Stimulated activated naive B cell treated with anti-CD40 and anti-IgM and Interleukin-4, amounts not matched to agents 10 μg/mL and 1 μg/mL and 100 μg/mL, for 72 hours (primary cell): ENCODE results near the gene MFN2.
A peak's percentile ranks its signal among the peaks of the same experiment; 100 is the strongest.

Source experiments
- ATAC-seq, 2 donors: fragments of 150-1000 bp; cut with Tn5 transposase; replicated peaks; 2 replicates each; pipeline ENCODE4 v1.10.0; 2021; ENCODE audit warnings: moderate library complexity in 1 of 2
- DNase-seq: peaks from one replicate; pipeline ENCODE4 v3.0.0; 2021
- H3K27ac Mint-ChIP-seq: one replicate; pipeline ENCODE4 v1.8.0; 2022; ENCODE audit warnings: mild to moderate bottlenecking, mixed read lengths
- H3K27me3 Mint-ChIP-seq, 2 donors: one replicate each; pipeline ENCODE4 v1.8.0; 2022; ENCODE audit warnings: mixed read lengths in 2 of 2
- H3K36me3 Mint-ChIP-seq, 2 donors: one replicate each; pipeline ENCODE4 v1.8.0; 2022; ENCODE audit warnings: mixed read lengths in 2 of 2, mild to moderate bottlenecking in 1 of 2
- H3K4me1 Mint-ChIP-seq, 2 donors: one replicate each; pipeline ENCODE4 v1.8.0; 2022; ENCODE audit warnings: mixed read lengths in 2 of 2, mild to moderate bottlenecking in 1 of 2
- H3K4me3 Mint-ChIP-seq, 2 donors: one replicate each; pipeline ENCODE4 v1.8.0; 2022; ENCODE audit warnings: mild to moderate bottlenecking in 2 of 2, mixed read lengths in 2 of 2, moderate library complexity in 1 of 2
- H3K9me3 Mint-ChIP-seq, 2 donors: one replicate each; pipeline ENCODE4 v1.8.0; 2022; ENCODE audit warnings: mixed read lengths in 2 of 2, mild to moderate bottlenecking in 1 of 2

Gene MFN2

DNA sequence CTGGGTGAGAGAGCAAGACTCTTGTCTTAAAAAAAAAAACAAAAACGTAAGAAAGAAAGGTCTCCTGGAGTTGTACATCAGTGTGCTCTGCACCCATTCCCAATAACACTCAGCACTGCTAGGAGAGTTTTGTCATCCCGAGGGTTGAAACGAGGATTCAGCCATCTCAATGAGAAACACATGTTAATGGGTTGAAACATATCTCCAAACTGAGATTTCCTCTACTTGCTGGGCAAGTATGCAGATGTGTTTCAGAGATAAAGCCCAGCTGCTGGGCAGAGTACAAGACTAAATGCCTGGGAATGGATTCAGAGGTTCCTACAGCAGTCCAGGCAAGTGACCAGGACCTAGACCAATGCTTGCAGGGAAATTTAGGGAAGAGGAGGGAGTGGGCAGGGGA, 2.6 kb upstream of the MFN2 start:
- Mint-ChIP-seq H3K27ac (no peak overlapping the region), H3K4me1 (peaks cover 23 to 41% of the 10 kb centered on the region in 2 donors), H3K36me3 (peaks cover 18 to 31% of the 10 kb centered on the region in 2 donors), H3K9me3 (no peaks in the 10 kb centered on the region), H3K4me3 (no peak overlapping the region), H3K27me3 (no peaks in the 10 kb centered on the region)
- ATAC-seq: no peak
- DNase-seq: no peak

DNA sequence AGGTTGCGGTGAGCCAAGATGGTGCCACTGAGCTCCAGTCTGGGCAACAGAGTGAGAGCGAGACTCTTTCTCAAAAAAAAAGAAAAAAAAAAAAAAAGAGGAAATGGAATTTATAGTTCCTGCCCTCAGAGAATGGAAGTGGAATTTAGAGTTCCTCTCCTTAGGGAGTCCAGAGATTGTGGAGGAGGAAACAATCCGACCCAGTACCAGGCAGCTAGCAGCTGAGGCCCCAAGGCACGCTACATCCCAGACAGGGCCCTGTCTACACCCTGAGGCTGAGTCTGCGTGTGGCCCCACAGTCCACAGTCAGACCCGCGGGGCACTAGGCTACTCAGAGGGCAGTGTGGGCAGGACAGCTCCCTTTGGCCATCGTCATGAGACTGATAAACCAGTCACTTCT, 1.9 kb upstream of the MFN2 start:
- Mint-ChIP-seq H3K27me3 (no peaks in the 10 kb centered on the region), H3K27ac (no peak overlapping the region), H3K36me3 (peaks cover 16 to 27% of the 10 kb centered on the region in 2 donors), H3K9me3 (no peaks in the 10 kb centered on the region), H3K4me1 (peaks cover 23 to 47% of the 10 kb centered on the region in 2 donors), H3K4me3 (no peak overlapping the region)
- DNase-seq (no peak), ATAC-seq (no peak)

DNA sequence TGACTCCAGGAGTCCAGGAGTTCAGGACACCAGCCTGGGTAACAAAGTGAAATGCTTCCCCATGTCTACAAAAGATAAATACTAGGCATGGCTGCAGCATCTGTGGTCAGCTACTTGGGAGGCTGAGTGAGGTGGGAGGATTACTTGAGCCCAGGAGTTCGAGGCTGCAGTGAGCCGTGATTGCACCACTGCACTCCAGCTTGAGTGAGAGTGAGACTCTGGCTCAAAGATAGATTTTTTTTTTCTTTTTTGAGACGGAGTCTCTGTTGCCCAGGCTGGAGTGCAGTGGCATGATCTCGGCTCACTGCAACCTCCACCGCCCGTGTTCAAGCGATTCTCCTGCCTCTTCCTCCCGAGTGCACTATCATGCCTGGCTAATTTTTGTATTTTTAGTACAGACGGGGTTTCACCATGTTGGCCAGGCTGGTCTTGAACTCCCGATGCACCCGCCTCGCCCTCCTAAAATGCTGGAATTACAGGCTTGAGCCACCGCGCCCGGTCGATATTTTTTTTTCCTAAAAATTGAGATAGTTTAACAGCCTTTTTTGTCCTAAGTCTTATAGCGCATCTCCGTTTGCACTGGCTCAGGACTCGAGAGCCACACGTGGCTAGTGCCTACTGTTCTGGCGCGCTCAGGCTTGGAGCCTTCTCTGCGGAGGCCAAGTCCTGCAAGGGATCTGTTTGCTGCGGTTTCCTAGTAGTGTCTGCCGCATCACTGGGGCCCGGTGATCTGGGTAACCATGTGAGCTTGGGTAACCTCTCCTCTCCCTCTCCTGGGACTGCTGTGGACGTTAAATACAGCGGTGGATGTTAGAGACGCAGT, 1.0 kb upstream of the MFN2 start:
- no peaks in the 10 kb centered on the region for H3K27me3 Mint-ChIP-seq
- H3K4me1 Mint-ChIP-seq: peaks cover 30 to 56% of the 10 kb centered on the region in 2 donors
- DNase-seq (no peak), ATAC-seq (no peak)
- no peaks in the 10 kb centered on the region for H3K9me3 Mint-ChIP-seq
- H3K27ac Mint-ChIP-seq: peak overlapping the region; percentile 96
- H3K36me3 Mint-ChIP-seq: peaks cover 24 to 34% of the 10 kb centered on the region in 2 donors
- peak overlapping the region; percentile 96 to 99 for H3K4me3 Mint-ChIP-seq

GRCh38 chr1:11980676-11980972, 380 bp downstream of the MFN2 start:
- Mint-ChIP-seq H3K9me3 (no peaks in the 10 kb centered on the region), H3K4me3 (peak overlapping the region; percentile 96 to 99), H3K4me1 (peaks cover 34 to 53% of the 10 kb centered on the region in 2 donors), H3K27me3 (no peaks in the 10 kb centered on the region), H3K36me3 (peaks cover 15 to 30% of the 10 kb centered on the region in 2 donors), H3K27ac (peak overlapping the region; percentile 96)
- DNase-seq (no peak), ATAC-seq (no peak)

GRCh38 chr1:11981378-11982009, 1.2 kb downstream of the MFN2 start:
- Mint-ChIP-seq H3K9me3 (no peaks in the 10 kb centered on the region), H3K27ac (peak overlapping the region; percentile 96), H3K36me3 (peaks cover 15 to 38% of the 10 kb centered on the region in 2 donors), H3K27me3 (no peaks in the 10 kb centered on the region), H3K4me3 (peak overlapping the region; percentile 96 to 99), H3K4me1 (peaks cover 39 to 59% of the 10 kb centered on the region in 2 donors)
- no peak for DNase-seq
- ATAC-seq: no peak

DNA sequence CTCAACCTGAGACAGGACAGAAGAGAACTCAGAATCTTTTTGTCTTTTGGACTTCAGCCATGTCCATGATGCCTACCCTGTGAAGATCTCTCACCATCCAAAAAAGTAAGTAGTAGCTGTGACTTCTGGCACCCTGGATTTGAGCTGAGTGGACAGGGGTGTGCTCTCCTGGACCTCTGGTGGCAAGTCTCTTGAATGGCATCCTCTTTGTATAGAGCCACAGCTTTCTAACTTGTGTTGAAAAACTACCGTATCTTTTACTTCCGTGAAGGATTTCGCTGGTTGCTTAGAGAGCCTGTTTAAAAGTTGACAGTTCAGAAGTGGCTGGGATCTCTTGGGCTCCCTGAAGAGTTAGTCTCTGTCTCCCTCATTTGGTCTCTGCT, 1.8 kb downstream of the MFN2 start:
- Mint-ChIP-seq H3K9me3 (no peaks in the 10 kb centered on the region), H3K4me1 (peaks cover 39 to 59% of the 10 kb centered on the region in 2 donors), H3K4me3 (peak overlapping the region; percentile 96 to 99), H3K27ac (peak overlapping the region; percentile 96), H3K36me3 (peaks cover 15 to 40% of the 10 kb centered on the region in 2 donors), H3K27me3 (no peaks in the 10 kb centered on the region)
- DNase-seq (no peak), ATAC-seq (no peak)

DNA sequence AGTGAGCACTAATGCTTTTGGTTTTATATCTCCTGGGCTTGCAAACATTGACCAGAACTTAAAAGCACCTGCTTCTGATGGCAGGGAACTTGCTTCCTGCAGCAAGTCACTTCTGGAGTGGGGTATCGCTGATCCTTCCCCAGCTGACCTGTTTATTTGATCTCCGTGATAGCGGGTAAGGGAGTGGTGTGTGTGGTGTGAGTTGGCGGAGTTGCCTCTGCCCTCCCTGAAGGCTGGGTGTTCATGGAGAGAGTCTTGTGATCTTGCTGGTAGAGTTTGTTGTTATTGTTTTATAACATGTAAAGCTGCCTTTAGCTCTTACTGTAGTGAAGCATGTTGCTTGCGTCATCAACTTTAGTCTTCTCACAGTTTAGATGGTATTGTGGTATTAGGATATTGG, 3.9 kb downstream of the MFN2 start:
- H3K4me3 Mint-ChIP-seq: no peak overlapping the region
- DNase-seq: no peak
- H3K36me3 Mint-ChIP-seq: peaks cover 18 to 44% of the 10 kb centered on the region in 2 donors
- no peak for ATAC-seq
- no peak overlapping the region for H3K27ac Mint-ChIP-seq
- no peaks in the 10 kb centered on the region for H3K27me3 Mint-ChIP-seq
- no peaks in the 10 kb centered on the region for H3K9me3 Mint-ChIP-seq
- peaks cover 39 to 62% of the 10 kb centered on the region in 2 donors for H3K4me1 Mint-ChIP-seq

DNA sequence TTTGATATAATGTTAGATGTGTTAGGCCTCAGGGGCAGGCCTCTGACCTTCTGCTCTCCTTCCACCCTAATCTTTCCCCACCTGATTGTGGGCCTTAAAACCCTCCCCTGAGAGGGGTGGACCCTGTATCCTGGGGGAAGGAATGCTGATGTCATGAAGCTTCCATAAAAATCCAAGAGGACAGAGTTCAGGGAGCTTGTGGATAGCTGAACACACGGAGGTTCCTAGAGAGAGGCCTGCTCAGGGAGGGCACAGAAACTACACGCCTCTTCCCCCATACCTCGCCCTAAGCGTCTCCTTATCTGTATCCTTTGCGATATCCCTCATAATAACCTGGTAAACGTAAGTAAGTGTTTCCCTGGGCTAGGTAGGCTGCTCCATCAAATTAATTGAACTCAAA, 4.3 kb downstream of the MFN2 start:
- H3K36me3 Mint-ChIP-seq: peaks cover 22 to 47% of the 10 kb centered on the region in 2 donors

GRCh38 chr1:11985171-11985570, 4.9 kb downstream of the MFN2 start:
- H3K27ac Mint-ChIP-seq: no peak overlapping the region
- no peak overlapping the region for H3K4me3 Mint-ChIP-seq
- H3K27me3 Mint-ChIP-seq: no peaks in the 10 kb centered on the region
- H3K36me3 Mint-ChIP-seq: peaks cover 28 to 53% of the 10 kb centered on the region in 2 donors
- no peak for ATAC-seq
- peaks cover 35 to 59% of the 10 kb centered on the region in 2 donors for H3K4me1 Mint-ChIP-seq
- DNase-seq: no peak
- H3K9me3 Mint-ChIP-seq: no peaks in the 10 kb centered on the region

More for the DNA sequence above, 4.3 kb downstream of the MFN2 start:
- DNase-seq: no peak
- no peak for ATAC-seq
- Mint-ChIP-seq H3K27me3 (no peaks in the 10 kb centered on the region), H3K27ac (no peak overlapping the region), H3K4me1 (peaks cover 39 to 62% of the 10 kb centered on the region in 2 donors), H3K4me3 (no peak overlapping the region), H3K9me3 (no peaks in the 10 kb centered on the region)

- H3K4me3 Mint-ChIP-seq: no peak overlapping the region
- peaks cover 39 to 61% of the 10 kb centered on the region in 2 donors for H3K4me1 Mint-ChIP-seq
- peaks cover 31 to 60% of the 10 kb centered on the region in 2 donors for H3K36me3 Mint-ChIP-seq
- ATAC-seq: no peak
- DNase-seq: no peak
- H3K27me3 Mint-ChIP-seq: no peaks in the 10 kb centered on the region
- H3K9me3 Mint-ChIP-seq: no peaks in the 10 kb centered on the region
- H3K27ac Mint-ChIP-seq: peak overlapping the region; percentile 56
These were observed 5.6 kb downstream of the MFN2 start for GRCh38 chr1:11985851-11986250.

- no peaks in the 10 kb centered on the region for H3K27me3 Mint-ChIP-seq
- H3K36me3 Mint-ChIP-seq: peaks cover 28 to 50% of the 10 kb centered on the region in 2 donors
- H3K9me3 Mint-ChIP-seq: no peaks in the 10 kb centered on the region
- H3K4me3 Mint-ChIP-seq: no peak overlapping the region
- DNase-seq (no peak), ATAC-seq (no peak)
- H3K27ac Mint-ChIP-seq: no peak overlapping the region
- peaks cover 15 to 27% of the 10 kb centered on the region in 2 donors for H3K4me1 Mint-ChIP-seq
These were observed 9.4 kb downstream of the MFN2 start for GRCh38 chr1:11989669-11990068.

DNA sequence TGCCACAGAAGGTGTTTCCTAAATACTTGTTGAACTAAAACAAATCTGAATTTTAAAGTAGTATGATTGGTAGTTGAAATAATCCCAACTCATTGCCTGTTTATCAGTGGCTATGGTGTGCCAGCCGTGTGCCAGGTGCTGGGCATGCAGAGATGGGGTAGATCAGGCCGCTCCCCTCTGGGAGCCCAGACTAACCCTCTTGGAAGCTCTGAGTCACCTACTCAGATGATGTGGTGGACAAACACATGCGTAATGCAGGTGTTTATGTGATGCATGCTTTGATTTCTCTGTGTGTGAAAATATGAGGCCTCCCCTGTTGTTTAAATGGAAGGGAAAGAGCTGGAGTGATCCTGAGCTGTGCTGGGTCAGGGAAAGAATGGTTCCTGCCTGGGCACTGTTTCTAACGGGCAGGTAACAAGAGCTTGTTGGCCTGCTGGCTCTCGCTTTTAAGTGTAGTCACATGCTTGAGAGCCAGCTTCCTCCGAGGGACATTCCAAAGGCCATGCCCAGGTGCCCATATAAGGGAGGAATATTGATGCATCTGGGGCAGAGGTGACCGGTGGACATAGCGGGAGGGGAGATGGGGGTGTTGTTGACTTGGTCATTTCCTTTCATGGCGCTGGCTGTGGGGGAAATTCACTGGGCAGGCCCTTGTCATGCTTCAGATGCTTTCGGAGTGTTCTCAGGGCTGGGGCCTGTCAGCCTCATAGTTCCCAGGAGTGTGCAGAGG, 10.2 kb downstream of the MFN2 start:
- peaks cover 28 to 52% of the 10 kb centered on the region in 2 donors for H3K36me3 Mint-ChIP-seq
- H3K27me3 Mint-ChIP-seq: no peaks in the 10 kb centered on the region
- ATAC-seq (no peak), DNase-seq (no peak)
- no peaks in the 10 kb centered on the region for H3K9me3 Mint-ChIP-seq
- H3K4me1 Mint-ChIP-seq: peaks cover 11 to 21% of the 10 kb centered on the region in 2 donors
- H3K4me3 Mint-ChIP-seq: no peak overlapping the region
- peak overlapping the region; percentile 32 for H3K27ac Mint-ChIP-seq

DNA sequence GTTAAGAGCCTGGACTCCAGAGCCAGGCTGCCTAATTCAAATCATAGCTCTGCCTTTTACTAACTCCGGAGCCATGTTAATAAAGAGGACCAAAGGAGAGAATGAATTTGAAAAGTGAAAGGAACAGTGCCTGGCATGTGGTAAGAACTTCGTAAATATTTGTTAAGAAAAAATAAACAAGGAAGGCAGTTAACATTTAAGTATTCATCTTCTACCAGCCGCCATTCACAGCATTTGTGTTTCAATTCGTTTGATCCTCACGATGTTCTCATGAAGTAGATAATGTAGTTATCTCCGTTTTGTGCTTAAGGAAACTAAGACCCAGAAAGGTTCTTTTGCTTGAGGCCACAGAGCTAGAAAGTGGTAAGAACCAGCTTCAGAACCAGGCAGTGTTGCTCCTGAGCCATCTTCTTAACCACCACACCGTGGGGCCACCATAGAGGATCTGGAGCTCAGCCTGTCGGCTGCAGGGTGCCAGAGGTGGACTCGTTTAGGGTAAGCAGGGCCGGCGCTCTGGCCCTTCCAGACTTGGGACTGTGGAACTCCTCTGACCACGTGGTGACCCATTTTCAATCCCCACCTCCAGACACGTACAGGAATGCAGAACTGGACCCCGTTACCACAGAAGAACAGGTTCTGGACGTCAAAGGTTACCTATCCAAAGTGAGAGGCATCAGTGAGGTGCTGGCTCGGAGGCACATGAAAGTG, 11.9 kb downstream of the MFN2 start:
- DNase-seq: no peak
- H3K4me1 Mint-ChIP-seq: peaks cover 6 to 12% of the 10 kb centered on the region in 2 donors

More for the DNA sequence above, 11.9 kb downstream of the MFN2 start:
- H3K27me3 Mint-ChIP-seq: no peaks in the 10 kb centered on the region
- no peak overlapping the region for H3K4me3 Mint-ChIP-seq
- peaks cover 33 to 48% of the 10 kb centered on the region in 2 donors for H3K36me3 Mint-ChIP-seq
- ATAC-seq: no peak
- H3K9me3 Mint-ChIP-seq: no peaks in the 10 kb centered on the region
- no peak overlapping the region for H3K27ac Mint-ChIP-seq
